A204.1 (cell line): ENCODE data around the gene ZNF302.
"Not testable (repeated sequence)": the region's sequence is repeated elsewhere in the genome, so short reads cannot be mapped to it uniquely, and the experiment has no call there.

ENCODE experiments used
- FAIRE-seq: peaks from 2 replicates; lab custom pipeline; 2012; peaks lifted over from hg19 to GRCh38; lab: Jason Lieb, UNC

The ZNF302 gene

DNA sequence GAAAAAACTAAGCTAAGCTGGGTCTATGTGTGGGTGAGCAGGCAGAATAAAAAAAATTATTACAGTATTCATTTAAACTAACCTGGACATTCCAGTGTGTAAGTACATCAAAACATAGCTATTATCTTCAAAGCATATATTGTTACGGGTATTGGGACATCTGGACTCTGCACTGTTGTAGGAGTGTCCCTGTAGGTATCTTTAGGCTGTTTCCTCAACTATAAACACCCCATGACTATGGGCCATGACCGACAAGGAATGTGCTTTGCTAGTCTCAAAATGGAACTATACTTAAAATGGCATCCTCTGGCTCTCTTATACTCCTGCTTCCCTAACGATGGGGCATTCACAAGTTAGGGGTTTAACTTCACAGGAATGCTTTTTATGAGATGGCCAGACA, 3.9 kb upstream of the ZNF302 start:
- no peak for FAIRE-seq

DNA sequence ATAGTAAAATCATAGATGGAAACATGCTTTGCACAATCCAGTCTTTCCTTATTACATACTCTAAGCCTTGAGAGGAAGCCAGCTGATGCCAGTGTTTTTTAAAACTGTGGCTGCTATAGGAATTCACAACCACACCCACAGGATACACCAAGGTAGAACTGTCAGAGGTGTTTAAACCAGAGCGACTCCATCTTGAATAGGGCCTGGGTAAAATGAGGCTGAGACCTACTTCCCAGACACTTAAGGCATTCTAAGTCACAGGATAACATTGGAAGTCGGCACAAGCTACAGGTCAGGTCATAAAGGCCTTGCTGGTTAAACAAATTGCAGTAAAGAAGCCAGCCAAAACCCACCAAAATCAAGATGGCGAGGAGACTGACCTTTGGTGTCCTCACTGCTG, 2.2 kb upstream of the ZNF302 start:
- FAIRE-seq = no peak

DNA sequence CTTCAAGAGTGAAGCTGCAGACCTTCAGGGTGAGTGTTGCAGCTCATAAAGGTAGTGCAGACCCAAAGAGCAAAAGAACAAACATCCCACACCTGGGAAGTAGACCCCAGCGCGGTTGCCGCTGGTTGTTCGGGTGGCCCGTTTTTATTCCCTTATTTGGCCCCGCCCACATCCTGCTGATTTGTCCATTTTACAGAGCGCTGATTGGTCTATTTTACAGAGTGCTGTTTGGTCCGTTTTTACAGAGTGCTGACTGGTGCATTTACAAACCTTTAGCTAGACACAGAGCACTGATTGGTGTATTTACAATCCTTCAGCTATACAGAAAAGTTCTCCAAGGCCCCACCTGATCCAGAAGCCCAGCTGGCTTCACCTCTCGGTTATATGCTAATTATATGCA, 1.6 kb upstream of the ZNF302 start:
- no peak for FAIRE-seq

DNA sequence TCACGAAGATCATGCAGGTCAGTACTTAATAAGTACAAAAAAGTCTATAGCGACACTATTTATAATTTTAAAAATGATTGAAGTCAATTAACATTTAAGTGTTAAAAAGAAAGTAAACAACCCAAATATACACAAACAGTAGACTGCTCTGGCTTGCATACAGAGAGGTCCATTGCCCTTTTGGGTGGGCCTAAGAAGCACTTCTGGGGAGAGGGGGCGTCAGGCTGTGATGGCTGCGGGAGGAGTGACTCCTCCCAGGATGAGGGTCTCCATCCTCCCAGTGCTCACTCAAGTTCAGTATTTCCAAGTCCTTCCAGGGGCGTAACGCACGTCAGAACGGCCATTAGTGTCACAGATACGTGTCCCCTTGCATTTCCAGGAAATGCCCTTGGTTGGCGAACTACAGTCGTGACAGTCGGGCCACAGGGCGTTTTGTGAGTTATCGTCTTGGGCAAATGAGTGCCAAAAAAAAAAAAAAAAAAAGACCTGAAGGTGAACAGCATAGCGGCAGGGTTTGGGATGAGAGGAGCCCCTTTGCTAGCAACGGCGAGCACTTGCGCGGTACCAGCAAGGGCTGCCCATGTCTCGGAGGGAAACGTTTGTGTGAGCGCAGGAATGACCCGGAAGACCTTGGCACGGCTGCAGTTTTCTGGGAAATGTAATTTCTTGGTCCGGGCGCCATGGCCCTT, 637 bp upstream of the ZNF302 start, which contains the start of gene SCGB2B2:
Gene SCGB2B2 (minus strand): TSS at position 463 of the 689 bp plus-strand sequence. CDS start 82,596 bp downstream, outside the sequence.
- no peak for FAIRE-seq

DNA sequence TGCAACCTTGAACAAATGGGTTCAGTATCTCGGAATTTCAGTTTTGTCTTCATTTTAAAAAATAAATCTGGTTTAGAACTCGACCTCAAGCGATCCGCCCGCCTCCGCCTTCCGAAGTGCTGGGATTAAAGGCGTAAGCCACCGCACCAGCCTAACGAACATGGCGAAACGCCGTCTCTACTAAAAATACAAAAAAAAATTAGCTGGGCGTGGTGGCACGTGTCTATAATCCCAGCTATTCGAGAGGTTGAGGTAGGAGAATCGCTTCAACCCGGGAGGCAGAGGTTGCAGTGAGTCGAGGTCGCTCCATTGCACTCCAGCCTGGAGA, 571 bp downstream of the ZNF302 start:
- FAIRE-seq = no peak

DNA sequence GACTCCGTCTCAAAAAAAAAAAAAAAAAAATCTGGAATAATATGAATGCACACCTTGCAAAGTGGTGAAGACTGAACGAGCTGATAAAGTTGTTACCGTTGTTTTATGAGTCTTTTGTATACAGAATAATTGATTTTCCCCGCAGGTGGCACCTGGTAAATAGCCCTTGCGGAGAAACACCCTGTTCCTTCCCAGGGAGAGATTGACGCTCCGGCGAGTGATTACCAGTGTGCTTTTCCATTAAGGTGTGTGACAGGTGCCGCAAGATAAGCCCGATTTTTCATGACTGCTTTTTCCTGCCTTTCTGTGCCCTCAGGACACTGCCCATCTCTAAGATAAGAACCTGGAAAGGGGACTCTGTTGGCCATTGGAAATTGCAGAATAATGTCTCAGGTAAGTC, 943 bp downstream of the ZNF302 start:
- FAIRE-seq = no peak

DNA sequence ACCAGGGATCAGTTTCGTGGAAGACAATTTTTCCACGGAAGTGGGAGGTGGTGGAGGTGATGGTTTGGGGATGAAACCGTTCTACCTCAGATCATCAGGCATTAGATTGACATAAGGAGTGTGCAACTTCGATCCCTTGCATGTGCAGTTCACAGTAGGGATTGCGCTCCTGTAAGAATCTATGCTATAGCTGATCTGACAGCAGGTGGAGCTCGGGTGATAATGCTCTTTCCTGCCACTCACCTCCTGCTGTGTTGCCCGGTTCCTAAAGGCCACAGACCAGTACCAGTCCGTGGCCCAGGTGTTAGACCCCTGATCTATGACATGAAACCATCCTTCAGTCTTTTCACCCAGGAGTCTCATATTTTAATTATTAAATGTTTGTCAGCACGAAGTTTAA, 4.0 kb downstream of the ZNF302 start:
- FAIRE-seq = no peak

DNA sequence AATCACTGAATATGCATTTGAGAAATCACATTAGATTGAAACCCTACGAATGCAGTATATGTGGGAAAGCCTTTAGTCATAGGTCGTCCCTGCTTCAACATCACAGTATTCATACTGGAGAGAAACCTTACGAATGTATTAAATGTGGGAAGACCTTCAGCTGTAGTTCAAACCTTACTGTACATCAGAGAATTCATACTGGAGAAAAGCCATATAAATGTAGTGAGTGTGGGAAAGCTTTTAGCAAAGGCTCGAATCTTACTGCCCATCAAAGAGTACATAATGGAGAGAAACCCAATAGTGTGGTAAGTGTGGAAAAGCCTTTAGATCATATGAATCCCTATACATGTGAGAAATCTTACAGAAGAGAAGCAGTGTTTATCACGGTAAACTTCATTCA, 7.8 kb downstream of the ZNF302 start:
- not testable (repeated sequence) for FAIRE-seq

DNA sequence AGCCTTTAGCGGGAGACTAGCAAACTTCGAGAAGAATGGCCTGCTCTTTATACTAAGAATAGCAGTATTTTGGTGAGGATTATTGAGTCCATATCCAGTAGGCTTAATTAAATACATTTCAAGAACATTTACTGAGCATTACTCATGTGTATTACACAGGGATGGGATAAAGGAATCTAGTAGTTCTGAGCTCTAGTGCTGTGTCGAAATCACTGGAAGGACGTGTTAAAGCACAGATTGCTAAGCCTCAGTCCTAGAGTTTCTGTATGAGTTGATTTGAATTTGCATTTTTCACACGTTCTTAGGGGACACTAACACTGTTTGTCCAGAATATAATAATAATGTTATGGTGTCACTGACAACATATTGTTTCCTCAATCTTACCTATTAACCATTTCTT, 9.0 kb downstream of the ZNF302 start:
- no peak for FAIRE-seq

DNA sequence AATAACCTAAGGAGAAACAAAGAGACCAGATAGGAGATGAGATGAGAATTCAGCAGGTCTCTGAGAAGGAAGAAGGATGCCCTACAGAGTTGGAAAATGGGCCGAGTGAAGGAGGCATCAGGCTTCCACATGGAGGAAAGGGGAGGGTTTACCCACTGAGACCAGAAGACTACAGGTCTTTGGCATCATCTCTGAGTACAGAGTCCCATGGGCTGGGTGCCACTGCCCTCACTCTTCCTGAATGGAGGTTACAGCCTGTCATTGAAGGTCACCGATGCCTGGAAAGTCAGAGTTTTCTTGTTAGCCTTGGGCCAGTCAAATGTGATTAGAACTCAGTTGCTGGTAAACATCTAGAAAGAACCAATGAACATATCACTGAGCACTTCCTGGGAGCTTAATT, 9.9 kb downstream of the ZNF302 start:
- no peak for FAIRE-seq

DNA sequence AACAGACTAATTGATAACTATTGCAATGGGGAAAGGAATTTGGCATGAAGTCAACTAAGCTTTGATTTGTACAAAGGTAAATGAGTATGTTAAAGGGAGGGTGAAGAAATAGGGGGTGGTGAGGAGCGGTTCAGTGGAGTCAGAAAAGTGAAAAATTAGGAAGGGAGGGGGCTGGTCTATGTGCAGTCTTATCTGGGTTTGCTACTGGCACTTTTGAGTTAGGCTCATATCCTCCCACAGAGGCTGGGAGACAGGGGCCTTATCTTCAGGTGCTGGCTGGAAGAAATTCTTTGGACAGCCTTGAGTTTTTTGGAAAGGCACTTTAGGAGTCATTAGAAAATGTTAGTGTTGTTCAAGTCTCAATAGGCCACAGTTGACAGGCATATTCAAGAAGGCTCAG, 11.1 kb downstream of the ZNF302 start:
- FAIRE-seq = no peak

DNA sequence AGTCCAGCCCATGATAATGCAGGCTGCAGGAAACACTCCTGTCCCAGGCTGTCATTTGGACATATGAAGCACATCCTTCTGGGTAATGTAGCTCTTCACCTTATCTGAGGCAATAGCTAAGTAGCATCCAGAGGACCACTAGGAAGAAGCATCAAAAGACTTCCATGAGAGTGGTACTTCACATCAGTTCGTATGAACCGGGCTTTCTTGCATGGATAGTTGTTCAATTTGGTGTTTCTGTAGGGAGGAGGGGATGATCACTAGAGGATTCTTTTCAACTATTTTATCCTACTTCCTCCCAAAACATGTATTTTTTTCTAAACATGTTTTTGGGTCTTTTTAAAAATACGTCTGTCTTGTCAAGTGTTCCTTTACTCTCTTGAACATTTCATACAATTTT, 12.9 kb downstream of the ZNF302 start:
- FAIRE-seq = no peak

DNA sequence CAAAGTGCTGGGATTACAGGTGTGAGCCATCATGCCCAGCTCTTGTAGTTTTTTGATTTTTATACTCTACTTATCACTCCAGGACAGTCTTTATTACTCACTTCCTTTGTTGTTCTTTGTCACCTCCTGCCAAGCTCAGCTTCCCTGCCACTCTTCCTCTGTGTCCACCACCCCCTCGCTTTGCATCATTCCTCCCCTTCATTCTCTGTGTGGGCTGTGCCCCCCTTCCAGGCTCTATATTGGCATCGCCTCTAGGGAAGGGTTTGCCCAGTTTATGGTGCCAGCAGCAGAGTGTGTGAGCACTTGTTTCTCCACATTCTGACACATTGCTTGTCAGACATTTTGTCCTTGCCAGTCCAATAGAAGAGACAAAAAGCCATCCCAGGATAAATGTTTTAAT, 15.1 kb downstream of the ZNF302 start:
- no peak for FAIRE-seq

DNA sequence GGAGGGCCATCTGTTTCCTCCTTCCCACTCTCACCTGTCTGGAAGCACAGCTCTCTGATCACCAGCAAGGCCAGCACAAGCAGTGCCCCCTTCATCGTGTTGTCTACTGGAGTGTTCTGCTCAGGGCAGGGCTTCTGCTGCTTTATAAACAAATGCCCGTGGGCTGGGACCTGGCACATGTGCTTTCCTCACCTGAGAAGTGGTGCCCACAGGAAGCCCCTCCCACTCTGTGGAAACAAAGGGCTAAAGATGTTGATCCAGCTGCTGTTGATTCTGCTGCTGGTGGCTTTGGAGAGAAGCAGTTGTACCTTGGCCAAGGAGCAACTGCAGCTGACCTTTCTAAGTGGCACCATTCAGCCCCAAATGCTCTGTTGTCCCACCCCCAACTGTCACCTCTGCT, 30.2 kb downstream of the ZNF302 start:
- FAIRE-seq = no peak

DNA sequence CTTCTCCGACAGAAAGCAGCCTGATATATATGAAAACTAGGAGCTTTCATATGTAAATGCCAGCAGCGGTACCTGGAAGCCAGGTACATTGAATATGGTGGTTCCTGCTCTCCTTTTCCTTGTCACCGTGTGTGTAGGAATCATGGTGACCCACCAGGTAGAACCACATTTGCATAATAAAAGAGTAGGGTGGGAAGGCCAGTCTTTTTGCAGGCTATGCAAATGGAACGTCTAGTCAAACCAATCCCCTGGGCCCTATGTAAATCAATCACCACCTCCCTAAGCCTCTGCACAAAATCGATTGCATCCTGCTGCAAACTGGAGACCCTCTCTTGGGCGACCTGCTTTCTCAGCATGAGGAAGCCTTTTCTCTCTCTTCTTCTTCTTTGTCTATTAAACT, 34.4 kb downstream of the ZNF302 start:
- FAIRE-seq = no peak

DNA sequence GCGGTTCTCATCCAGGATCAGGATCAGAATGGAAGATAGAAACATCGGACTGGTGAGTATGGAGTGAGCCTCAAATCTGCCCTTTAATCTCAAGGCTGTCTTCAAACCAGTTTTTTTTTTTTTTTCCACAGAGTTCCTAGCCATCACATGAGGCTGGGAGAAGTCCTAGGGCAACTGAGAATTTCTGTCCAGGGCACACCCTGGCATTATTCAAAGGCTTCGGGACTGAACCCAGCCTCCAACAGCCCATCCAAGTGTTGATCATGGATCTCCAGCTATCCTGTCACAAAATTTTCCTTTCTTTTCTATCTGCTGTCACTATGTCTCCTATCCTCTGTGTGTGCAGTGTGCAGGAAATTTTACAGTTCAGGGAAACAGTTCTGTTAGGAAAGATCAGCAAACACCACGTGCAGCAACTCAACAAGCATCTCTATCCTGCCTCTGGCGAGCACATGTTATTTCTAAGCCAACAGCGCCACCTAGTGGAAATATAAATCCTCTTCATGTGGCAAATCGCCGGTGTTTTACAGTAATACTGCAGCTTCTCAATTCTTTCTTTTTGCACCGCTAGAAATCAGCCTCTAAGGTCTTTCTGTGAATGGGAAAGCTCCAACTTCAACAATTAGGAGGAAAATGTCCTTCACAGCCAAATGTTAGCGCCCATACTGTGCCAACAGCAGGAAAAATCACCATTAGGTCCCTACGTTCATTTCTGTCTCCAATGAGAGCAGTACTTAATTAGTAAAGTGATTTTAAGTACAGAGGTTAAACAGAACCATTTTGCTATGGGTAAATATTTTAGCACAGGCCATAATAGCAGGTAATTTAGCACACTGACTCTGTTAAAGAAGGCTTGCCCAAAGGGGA, 35.1 kb downstream of the ZNF302 start:
- peak; percentile 96 for FAIRE-seq

DNA sequence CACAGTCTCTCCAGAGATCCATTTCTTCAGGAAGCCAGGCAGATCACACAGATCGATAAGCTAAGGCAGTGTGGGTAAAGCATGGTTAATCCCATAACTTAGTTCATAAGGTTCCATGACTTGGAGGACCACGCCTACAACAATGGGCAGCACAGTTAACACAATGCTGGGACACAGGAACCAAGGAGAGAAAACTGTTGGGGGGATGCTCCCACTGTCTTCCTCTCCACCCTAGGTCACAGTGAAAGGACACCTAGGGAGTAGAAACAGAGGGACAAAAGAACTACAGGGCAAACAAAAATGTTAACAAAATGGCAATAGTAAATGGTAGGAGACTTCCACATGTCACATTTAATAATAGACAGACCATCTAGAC, 35.8 kb downstream of the ZNF302 start:
- no peak for FAIRE-seq

DNA sequence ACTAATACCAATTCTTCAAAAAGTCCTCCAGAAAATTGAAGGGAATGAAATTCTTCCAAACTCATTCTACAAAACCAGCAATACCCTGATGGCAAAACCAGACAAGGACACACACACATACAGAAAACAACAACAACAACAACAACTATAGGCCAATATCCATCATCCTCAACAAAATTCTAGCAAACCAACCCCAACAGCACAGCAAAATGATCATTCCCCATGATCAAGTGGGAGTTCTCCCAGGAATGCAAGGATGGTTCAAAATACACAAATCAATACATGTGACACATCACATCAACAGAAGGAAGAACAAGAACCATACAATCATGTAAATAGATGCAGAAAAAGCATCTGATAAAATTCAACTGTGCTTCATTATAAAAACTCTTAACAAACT, 37.9 kb downstream of the ZNF302 start:
- no peak for FAIRE-seq

DNA sequence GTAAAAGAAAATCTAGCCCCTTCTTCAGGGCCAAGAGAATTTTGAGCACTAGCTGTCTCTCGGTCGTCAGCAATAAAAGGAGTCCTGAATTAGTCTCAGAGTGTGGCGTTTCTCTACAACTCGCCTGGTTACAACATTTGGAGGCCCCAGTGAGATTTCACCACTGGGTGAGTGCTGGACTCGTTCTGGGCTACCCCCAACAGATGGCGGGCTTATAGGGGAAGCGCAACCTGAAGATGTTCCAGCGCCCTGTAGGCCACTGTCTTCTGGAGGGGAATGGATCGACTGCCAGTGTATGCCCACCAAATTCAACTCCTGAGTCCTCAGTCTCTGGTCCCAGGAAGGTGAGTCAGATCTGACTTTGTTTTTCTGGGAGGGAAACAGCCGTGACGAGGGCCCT, 44.9 kb downstream of the ZNF302 start:
- no peak for FAIRE-seq

DNA sequence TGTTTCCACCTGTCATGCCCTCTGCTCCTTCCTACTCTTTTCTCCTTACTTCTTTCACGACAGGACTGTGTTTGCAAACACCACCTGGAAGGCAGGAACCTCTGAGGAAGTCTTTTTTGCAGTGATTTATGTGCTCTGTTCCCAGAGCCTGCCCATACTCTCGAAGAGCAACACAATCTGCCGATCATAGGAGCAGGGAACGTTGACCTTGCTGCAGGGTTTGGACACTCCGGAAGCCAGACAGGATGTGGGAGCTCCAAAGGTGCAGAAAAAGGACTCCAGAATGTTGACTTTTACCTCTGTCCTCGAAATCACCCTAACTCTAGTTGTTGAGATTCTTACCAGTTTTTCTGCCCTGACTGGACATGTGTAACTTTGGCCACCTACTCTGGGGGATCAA, 47.9 kb downstream of the ZNF302 start:
- FAIRE-seq = no peak

DNA sequence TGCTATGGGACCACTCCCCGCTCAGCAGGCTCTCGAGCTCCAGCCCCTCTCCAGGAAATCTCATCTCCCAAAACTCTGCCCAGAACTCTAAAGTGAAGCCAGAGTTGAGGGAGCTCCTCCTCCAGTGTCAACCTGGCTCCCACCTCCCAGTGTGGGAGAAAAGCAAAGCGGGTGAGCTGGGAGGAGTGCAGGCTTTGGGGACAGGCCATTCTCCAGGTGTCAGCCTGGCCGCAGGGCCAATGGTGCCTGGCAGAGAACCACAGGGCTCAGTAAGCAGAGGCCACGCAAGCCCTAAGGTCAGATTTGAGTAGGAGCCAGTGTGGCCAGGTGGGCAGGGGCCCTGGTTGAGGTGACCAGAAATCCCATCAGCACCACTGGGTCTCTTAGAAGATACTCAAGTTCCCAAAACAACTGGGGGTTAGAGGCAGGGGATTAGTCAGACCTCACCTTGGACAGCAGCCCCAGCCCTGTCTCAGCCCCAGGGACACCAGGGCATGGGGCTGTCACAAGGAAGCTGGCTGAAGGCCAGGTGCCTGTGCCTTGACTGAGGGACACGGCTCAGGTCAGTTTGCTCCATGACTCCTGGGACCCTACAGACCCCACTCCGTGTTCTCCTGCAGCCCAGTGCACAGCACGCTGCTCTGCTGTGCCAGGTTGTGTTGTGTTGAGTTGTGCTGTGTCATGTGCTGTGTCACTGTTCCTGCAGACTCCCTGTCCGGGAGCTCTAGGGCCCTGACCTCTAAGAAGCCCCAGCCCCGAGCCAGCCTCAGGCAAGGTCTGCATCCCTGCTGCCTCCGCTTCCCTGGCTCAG, 53.7 kb downstream of the ZNF302 start:
- FAIRE-seq = no peak

DNA sequence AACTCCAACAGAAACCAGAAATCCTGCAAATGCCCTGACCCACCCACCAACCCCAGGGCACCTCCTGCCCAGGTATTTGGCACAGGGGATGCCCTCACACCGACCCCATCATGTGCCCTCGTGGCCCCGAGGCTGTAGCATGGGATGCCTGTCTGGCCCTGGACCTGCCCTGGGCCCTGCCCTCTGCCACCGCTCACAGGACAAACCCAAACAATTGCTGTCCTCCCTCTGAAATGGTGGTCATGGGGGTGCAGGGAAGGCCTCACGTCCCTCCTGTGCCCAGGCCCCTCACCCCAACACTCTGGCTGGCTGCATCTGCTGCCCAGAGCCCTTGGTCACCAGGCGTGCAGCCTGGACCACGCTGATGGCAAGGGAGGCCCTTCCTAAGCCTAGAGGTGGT, 54.5 kb downstream of the ZNF302 start:
- no peak for FAIRE-seq

DNA sequence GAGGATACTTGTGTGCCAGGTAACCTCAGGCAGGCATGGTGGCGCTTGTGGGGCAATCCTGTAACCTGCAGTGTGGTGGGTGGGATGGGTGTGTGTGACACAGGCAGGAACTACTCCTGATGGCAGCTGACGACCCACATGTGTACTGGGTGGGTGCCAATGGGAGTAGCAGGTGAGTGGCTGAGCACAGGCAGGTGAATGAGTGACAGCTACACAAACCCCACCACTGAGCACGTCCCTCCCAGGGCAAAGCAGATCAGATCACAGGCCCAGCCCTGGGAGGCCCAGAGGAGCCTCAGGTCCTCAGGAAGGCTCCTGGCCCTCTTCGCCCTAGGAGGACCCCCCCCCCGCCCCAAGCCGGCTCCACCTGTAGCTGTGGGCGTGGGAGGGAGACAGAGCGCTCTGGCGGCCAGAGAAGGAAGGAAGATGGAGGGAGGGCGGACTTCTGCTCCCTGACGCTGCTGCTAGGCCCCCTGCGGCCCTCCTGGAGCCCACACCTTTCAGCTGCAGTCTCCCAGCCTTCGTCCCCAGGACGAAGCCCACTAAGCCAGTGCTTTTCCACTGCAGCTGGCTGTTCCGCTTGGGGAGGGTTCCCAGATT, 55.2 kb downstream of the ZNF302 start:
- no peak for FAIRE-seq
